A673 (cell line): ENCODE data around the gene GXYLT1.

Experiments used
- CTCF ChIP-seq: fragments of 300-800, 200-600 bp; sonication (generic); conservative IDR thresholded peaks from 2 replicates; pipeline ENCODE4 v1.5.1; 2017; ENCODE audit warnings: low read depth, mild to moderate bottlenecking, antibody characterized with exemption, low read length, moderate library complexity, mixed read lengths
- EZH2 ChIP-seq: fragments of 200-600 bp; sonication (generic); IDR thresholded peaks from 2 replicates; pipeline ENCODE4 v1.6.1; 2017; ENCODE audit warnings: borderline replicate concordance, low read depth, mild to moderate bottlenecking, mixed read lengths, antibody characterized with exemption, low read length; ENCODE audit not compliant: poor library complexity, severe bottlenecking

GRCh38 chr12:42172441-42173210 is 28.0 kb upstream of the GXYLT1 start:
- no peak for TF ChIP-seq EZH2
- no peak for TF ChIP-seq CTCF
